Neural cell (in vitro differentiated cells): Measurements from ENCODE around the gene CCDC30. TPM values are rescaled to one million over a fixed set of nuclear protein-coding genes. Genes with fewer than 3 reads are reported as not detected.

ENCODE experiments used
- H2AFZ ChIP-seq: fragments of 200-600, 300-800 bp; sonication (generic), shearing (Covaris generic); 2 replicates; pipeline ENCODE4 v1.6.0; 2014; ENCODE audit warnings: low read depth, mild to moderate bottlenecking, antibody characterized with exemption, low read length, moderate library complexity
- H3F3A ChIP-seq: fragments of 200-600 bp; shearing (Covaris generic); 2 replicates; pipeline ENCODE4 v1.6.1; 2016; ENCODE audit warnings: mild to moderate bottlenecking, moderate library complexity, mixed read lengths, antibody characterized with exemption, low read length; ENCODE audit not compliant: insufficient read depth, poor library complexity, severe bottlenecking
- H3K27ac ChIP-seq: fragments of 200-600, 300-800 bp; sonication (generic), shearing (Covaris generic); 2 replicates; pipeline ENCODE4 v1.5.1; 2014; ENCODE audit warnings: mild to moderate bottlenecking, low read length, moderate library complexity
- H3K27me3 ChIP-seq: fragments of 300-800, 200-600 bp; sonication (generic), shearing (Covaris generic); 2 replicates; pipeline ENCODE4 v1.6.0; 2014; ENCODE audit warnings: mild to moderate bottlenecking, low read depth, low read length, moderate library complexity; ENCODE audit not compliant: insufficient read depth
- H3K36me3 ChIP-seq: fragments of 300-800, 200-600 bp; sonication (generic), shearing (Covaris generic); 2 replicates; pipeline ENCODE4 v1.5.1; 2014; ENCODE audit warnings: mild to moderate bottlenecking, antibody characterized with exemption, low read length, moderate library complexity; ENCODE audit not compliant: insufficient read depth
- H3K4me2 ChIP-seq: fragments of 300-800, 200-600 bp; sonication (generic), shearing (Covaris generic); 2 replicates; pipeline ENCODE4 v1.6.0; 2014; ENCODE audit warnings: mild to moderate bottlenecking, low read length
- H3K4me3 ChIP-seq: fragments of 300-800, 200-600 bp; sonication (generic), shearing (Covaris generic); 2 replicates; pipeline ENCODE4 v1.5.1; 2014; ENCODE audit warnings: mild to moderate bottlenecking, low read length, moderate library complexity
- H3K79me2 ChIP-seq: fragments of 200-600 bp; shearing (Covaris generic); replicated peaks from 2 replicates; pipeline ENCODE4 v1.6.0; 2014; ENCODE audit warnings: mild to moderate bottlenecking, low read length, moderate library complexity; ENCODE audit not compliant: insufficient read depth
- H3K9ac ChIP-seq: fragments of 300-800, 200-600 bp; sonication (generic), shearing (Covaris generic); 2 replicates; pipeline ENCODE4 v1.6.1; 2016; ENCODE audit warnings: mild to moderate bottlenecking, low read length, mixed read lengths
- H3K9me2 ChIP-seq: fragments of 200-600 bp; shearing (Covaris generic); 2 replicates; pipeline ENCODE4 v1.6.1; 2016; ENCODE audit warnings: mild to moderate bottlenecking, low read length, mixed read lengths; ENCODE audit not compliant: insufficient read depth
- H3K9me3 ChIP-seq: fragments of 200-600, 300-800 bp; sonication (generic), shearing (Covaris generic); 2 replicates; pipeline ENCODE4 v1.6.1; 2016; ENCODE audit warnings: mild to moderate bottlenecking, mixed run types, low read length, moderate library complexity, mixed read lengths
- H4K20me1 ChIP-seq: fragments of 200-600 bp; shearing (Covaris generic); 2 replicates; pipeline ENCODE4 v1.6.1; 2016; ENCODE audit warnings: mild to moderate bottlenecking, mixed run types; ENCODE audit not compliant: insufficient read depth
- CTCF ChIP-seq: fragments of 450-650 bp; IDR thresholded peaks from 2 replicates; pipeline ENCODE4 v1.5.1; 2014; ENCODE audit warnings: antibody characterized with exemption, mild to moderate bottlenecking, moderate library complexity; ENCODE audit not compliant: poor library complexity, severe bottlenecking
- EP300 ChIP-seq: fragments of 450-650 bp; conservative IDR thresholded peaks from 2 replicates; pipeline ENCODE4 v1.6.1; 2014; ENCODE audit warnings: antibody characterized with exemption, mild to moderate bottlenecking, moderate library complexity; ENCODE audit not compliant: poor library complexity, severe bottlenecking
- EZH2 ChIP-seq: fragments of 200-600, 300-800 bp; shearing (Covaris generic), sonication (generic); IDR thresholded peaks from 2 replicates; pipeline ENCODE4 v1.6.1; 2014; ENCODE audit warnings: antibody characterized with exemption, low read length, borderline replicate concordance, mild to moderate bottlenecking; ENCODE audit not compliant: insufficient read depth, poor library complexity, severe bottlenecking
- MXI1 ChIP-seq: fragments of 450-650 bp; conservative IDR thresholded peaks from 2 replicates; pipeline ENCODE4 v1.6.1; 2014; ENCODE audit warnings: antibody characterized with exemption, mild to moderate bottlenecking; ENCODE audit not compliant: poor library complexity, severe bottlenecking
- POLR2AphosphoS5 ChIP-seq: IDR thresholded peaks from 2 replicates; pipeline ENCODE4 v1.6.1; 2012
- RAD21 ChIP-seq: fragments of 450-650 bp; conservative IDR thresholded peaks from 2 replicates; pipeline ENCODE4 v1.6.1; 2014; ENCODE audit warnings: antibody characterized with exemption, mild to moderate bottlenecking, moderate library complexity
- SMC3 ChIP-seq: fragments of 450-650 bp; conservative IDR thresholded peaks from 2 replicates; pipeline ENCODE4 v1.6.1; 2014; ENCODE audit warnings: antibody characterized with exemption, mild to moderate bottlenecking, moderate library complexity; ENCODE audit not compliant: poor library complexity
- TAF1 ChIP-seq: IDR thresholded peaks from 2 replicates; pipeline ENCODE4 v1.6.1; 2012; ENCODE audit warnings: low read depth
- polyA plus RNA-seq: library from polyadenylated mRNA; depleted of rRNA; stranded (reverse); fragments of >200 nt; gene quantifications from 2 replicates; pipeline ENCODE4 v1.2.3, GENCODE V29; 2014
- TF ChIP-seq, protein P1 (sequence below): IDR thresholded peaks from 2 replicates; pipeline ENCODE4 v1.6.1; 2012; ENCODE audit warnings: borderline replicate concordance

Gene CCDC30
- polyA plus RNA-seq, 1 donor from 2014 or later, result 13.2 TPM

DNA sequence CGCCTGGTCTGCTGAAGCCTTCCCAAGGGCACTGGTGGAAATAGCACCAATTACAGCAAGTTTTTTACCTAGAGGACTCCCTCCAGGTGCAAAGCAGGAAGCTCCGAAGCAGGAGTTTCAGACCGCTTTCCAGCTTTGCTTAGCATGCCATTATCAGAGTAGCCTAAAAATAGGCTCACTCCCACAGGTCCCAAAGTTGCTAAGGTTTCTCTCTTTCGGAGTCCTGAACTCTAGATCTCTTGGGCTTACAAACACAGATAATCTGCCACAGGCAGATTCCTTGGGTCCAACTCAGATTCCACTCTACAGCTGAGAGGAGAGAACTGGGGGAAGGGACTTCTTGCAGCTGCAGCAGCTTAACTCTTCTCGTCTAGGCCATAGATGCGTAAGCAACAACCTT, 29.7 kb upstream of the CCDC30 start:
- Histone ChIP-seq H2AFZ (no peak overlapping the region), H3K27me3 (no peaks in the 10 kb centered on the region), H3K4me3 (no peak overlapping the region), H3K9me3 (no peaks in the 10 kb centered on the region), H3K9me2 (no peaks in the 10 kb centered on the region), H4K20me1 (no peaks in the 10 kb centered on the region), H3K9ac (no peak overlapping the region), H3K36me3 (no peaks in the 10 kb centered on the region), H3F3A (no peaks in the 10 kb centered on the region), H3K4me2 (no peak overlapping the region), H3K79me2 (no peaks in the 10 kb centered on the region), H3K27ac (no peak overlapping the region)
- TF ChIP-seq MXI1 (no peak), CTCF (no peak), RAD21 (no peak), TAF1 (no peak), EZH2 (no peak), EP300 (no peak), SMC3 (no peak), POLR2AphosphoS5 (no peak)
- TF ChIP-seq, protein P1, sequence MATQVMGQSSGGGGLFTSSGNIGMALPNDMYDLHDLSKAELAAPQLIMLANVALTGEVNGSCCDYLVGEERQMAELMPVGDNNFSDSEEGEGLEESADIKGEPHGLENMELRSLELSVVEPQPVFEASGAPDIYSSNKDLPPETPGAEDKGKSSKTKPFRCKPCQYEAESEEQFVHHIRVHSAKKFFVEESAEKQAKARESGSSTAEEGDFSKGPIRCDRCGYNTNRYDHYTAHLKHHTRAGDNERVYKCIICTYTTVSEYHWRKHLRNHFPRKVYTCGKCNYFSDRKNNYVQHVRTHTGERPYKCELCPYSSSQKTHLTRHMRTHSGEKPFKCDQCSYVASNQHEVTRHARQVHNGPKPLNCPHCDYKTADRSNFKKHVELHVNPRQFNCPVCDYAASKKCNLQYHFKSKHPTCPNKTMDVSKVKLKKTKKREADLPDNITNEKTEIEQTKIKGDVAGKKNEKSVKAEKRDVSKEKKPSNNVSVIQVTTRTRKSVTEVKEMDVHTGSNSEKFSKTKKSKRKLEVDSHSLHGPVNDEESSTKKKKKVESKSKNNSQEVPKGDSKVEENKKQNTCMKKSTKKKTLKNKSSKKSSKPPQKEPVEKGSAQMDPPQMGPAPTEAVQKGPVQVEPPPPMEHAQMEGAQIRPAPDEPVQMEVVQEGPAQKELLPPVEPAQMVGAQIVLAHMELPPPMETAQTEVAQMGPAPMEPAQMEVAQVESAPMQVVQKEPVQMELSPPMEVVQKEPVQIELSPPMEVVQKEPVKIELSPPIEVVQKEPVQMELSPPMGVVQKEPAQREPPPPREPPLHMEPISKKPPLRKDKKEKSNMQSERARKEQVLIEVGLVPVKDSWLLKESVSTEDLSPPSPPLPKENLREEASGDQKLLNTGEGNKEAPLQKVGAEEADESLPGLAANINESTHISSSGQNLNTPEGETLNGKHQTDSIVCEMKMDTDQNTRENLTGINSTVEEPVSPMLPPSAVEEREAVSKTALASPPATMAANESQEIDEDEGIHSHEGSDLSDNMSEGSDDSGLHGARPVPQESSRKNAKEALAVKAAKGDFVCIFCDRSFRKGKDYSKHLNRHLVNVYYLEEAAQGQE, result no peak

- Histone ChIP-seq H3K27ac (no peak overlapping the region), H3F3A (no peaks in the 10 kb centered on the region), H3K4me3 (no peak overlapping the region), H3K36me3 (no peaks in the 10 kb centered on the region), H3K9ac (no peak overlapping the region), H4K20me1 (no peaks in the 10 kb centered on the region), H2AFZ (no peak overlapping the region), H3K27me3 (no peaks in the 10 kb centered on the region), H3K9me2 (no peaks in the 10 kb centered on the region), H3K79me2 (no peaks in the 10 kb centered on the region), H3K4me2 (no peak overlapping the region), H3K9me3 (no peaks in the 10 kb centered on the region)
- TF ChIP-seq POLR2AphosphoS5, result no peak
- TF ChIP-seq EZH2, result no peak
- no peak for TF ChIP-seq SMC3
- no peak for TF ChIP-seq EP300
- TF ChIP-seq MXI1, result no peak
- no peak for TF ChIP-seq CTCF
- no peak for TF ChIP-seq TAF1
- no peak for TF ChIP-seq RAD21
- TF ChIP-seq, protein P1, result no peak
Observed at GRCh38 chr1:42434340-42434739, 28.7 kb upstream of the CCDC30 start.
